Spleen (tissue), 11 donors: ENCODE measurements around the gene FRMD4A. TPM values are rescaled to one million over a fixed set of nuclear protein-coding genes. Genes with fewer than 3 reads are reported as not detected.
A peak's percentile ranks its signal among the peaks of the same experiment; 100 is the strongest.

Experiments
- DNase-seq: peaks from one replicate; pipeline ENCODE4 v3.0.0-alpha.2; 2020
- H3K27ac ChIP-seq, 8 donors: fragments of 200-600 bp; sonication (generic) in 7 of 8; 1 replicate in 4 of 8; 2 replicates in 4 of 8; pipeline versions ENCODE4 v1.5.0 to v1.8.0; 2016 to 2021; ENCODE audit warnings: inconsistent platforms in 4 of 8, mild to moderate bottlenecking in 4 of 8, moderate library complexity in 1 of 8
- H3K27me3 ChIP-seq, 7 donors: fragments of 200-600 bp; sonication (generic) in 6 of 7; replicated peaks in 1 of 7; 1 replicate in 4 of 7; 2 replicates in 3 of 7; pipeline versions ENCODE4 v1.5.0 to v1.8.0; 2016 to 2021; ENCODE audit warnings: inconsistent platforms in 3 of 7, mild to moderate bottlenecking in 1 of 7
- H3K36me3 ChIP-seq, 6 donors: fragments of 200-600 bp; sonication (generic) in 5 of 6; 1 replicate in 4 of 6; 2 replicates in 2 of 6; pipeline versions ENCODE4 v1.5.0 to v1.8.0; 2016 to 2021; ENCODE audit warnings: inconsistent platforms in 2 of 6
- H3K4me1 ChIP-seq, 6 donors: fragments of 200-600 bp; sonication (generic) in 5 of 6; 1 replicate in 3 of 6; 2 replicates in 3 of 6; pipeline versions ENCODE4 v1.5.0 to v1.8.0; 2016 to 2021; ENCODE audit warnings: inconsistent platforms in 3 of 6
- H3K4me3 ChIP-seq, 8 donors: fragments of 200-600 bp; sonication (generic) in 7 of 8; 1 replicate in 4 of 8; 2 replicates in 4 of 8; pipeline versions ENCODE4 v1.5.0 to v1.8.0; 2016 to 2021; ENCODE audit warnings: inconsistent platforms in 4 of 8, mild to moderate bottlenecking in 4 of 8, moderate library complexity in 2 of 8
- H3K9me3 ChIP-seq, 8 donors: fragments of 200-600 bp; sonication (generic) in 7 of 8; 1 replicate in 4 of 8; 2 replicates in 4 of 8; pipeline versions ENCODE4 v1.5.0 to v1.8.0; 2016 to 2021; ENCODE audit warnings: inconsistent platforms in 4 of 8
- POLR2A ChIP-seq, 3 donors: fragments of 450-650 bp; IDR thresholded peaks; one replicate each; pipeline ENCODE4 v1.5.1; 2017; ENCODE audit warnings: antibody characterized with exemption in 3 of 3, mild to moderate bottlenecking in 1 of 3
- POLR2AphosphoS5 ChIP-seq, 3 donors: sonication (generic); formaldehyde crosslinking; IDR thresholded peaks; one replicate each; pipeline ENCODE4 v1.5.1; 2017; ENCODE audit warnings: antibody characterized with exemption in 3 of 3
- WGBS, 5 donors: extraction: QIAGEN DNeasy Blood & Tissue Kit in 3 of 5; methylation state at CpG; one replicate each; pipeline versions ENCODE4 v1.1.5 to v1.1.7; 2013 to 2018; 5-methylcytosine and 5-hydroxymethylcytosine counted together
- intact Hi-C: fragments of 100-400 bp; cut with DNase I; formaldehyde crosslinking; loops from one replicate; pipeline ENCODE4 v1.15.0; 2023; ENCODE audit warnings: low total_unique reads
- polyA plus RNA-seq, 3 donors: library from polyadenylated mRNA; stranded (reverse); fragments of 200-250 nt; gene quantifications; one replicate each; pipeline ENCODE4 v1.2.1, GENCODE V29; 2013
- total RNA-seq, 7 donors: library from RNA; depleted of rRNA in 3 of 7; stranded (reverse); fragments of >200 nt in 3 of 7; fragmentation: NEBNext Ultra II Directional in 4 of 7; extraction: Animal tissue kit (Norgen Biotek cat#: 25700) in 4 of 7; gene quantifications; one replicate each; pipeline versions ENCODE4 v1.1.0 to v1.2.1, GENCODE V29; 2016 to 2021
- TF ChIP-seq, protein P1 (sequence below), 11 experiments: fragments of 200-600 bp in 7 of 11; fragments of 450-650 bp in 4 of 11; sonication (generic) in 4 of 11; IDR thresholded peaks in 8 of 11; conservative IDR thresholded peaks in 3 of 11; 1 replicate in 7 of 11; 2 replicates in 4 of 11; pipeline versions ENCODE4 v1.4.0 to v1.8.0; 2016 to 2021; ENCODE audit warnings: antibody characterized with exemption in 11 of 11, inconsistent platforms in 4 of 11, mild to moderate bottlenecking in 1 of 11
- donor health status: healthy with polysubstance abuse.
- donor health status: DM: no; HTN: no; CAD: no; lungs with moderate emphysema.
- donor health status: DM: no; HTN: no; CAD: no.
- donor health status: Bipolar disorder and iron deficiency.
- donor health status: healthy.
- donor health status: DM: no; HTN: no; CAD: no.
- donor health status: DM: yes; HTN: yes; CAD: no.

FRMD4A gene
- total and polyA plus RNA-seq, 10 donors, result 9.2 to 141 (median 80.5) TPM

GRCh38 chr10:14010101-14010558 lies 320.6 kb downstream of the FRMD4A start:
- Histone ChIP-seq H3K27me3 (peaks cover 0 to 29% (median 16%) of the 10 kb centered on the region in 7 donors), H3K9me3 (no peaks in the 10 kb centered on the region), H3K4me3 (peak overlapping the region in 2 of 8 donors; percentile 31 to 63), H3K27ac (peak overlapping the region in 7 of 8 donors; percentile 5 to 84 (median 61)), H3K36me3 (no peaks in the 10 kb centered on the region), H3K4me1 (peaks cover 5 to 36% (median 23%) of the 10 kb centered on the region in 6 donors)
- intact Hi-C loops, result no loop called here
- DNase-seq, result no peak
- TF ChIP-seq POLR2A (IDR thresholded peaks at IDR 0.05) (no peak), POLR2AphosphoS5 (IDR thresholded peaks at IDR 0.05) (no peak)
- TF ChIP-seq, protein P1, sequence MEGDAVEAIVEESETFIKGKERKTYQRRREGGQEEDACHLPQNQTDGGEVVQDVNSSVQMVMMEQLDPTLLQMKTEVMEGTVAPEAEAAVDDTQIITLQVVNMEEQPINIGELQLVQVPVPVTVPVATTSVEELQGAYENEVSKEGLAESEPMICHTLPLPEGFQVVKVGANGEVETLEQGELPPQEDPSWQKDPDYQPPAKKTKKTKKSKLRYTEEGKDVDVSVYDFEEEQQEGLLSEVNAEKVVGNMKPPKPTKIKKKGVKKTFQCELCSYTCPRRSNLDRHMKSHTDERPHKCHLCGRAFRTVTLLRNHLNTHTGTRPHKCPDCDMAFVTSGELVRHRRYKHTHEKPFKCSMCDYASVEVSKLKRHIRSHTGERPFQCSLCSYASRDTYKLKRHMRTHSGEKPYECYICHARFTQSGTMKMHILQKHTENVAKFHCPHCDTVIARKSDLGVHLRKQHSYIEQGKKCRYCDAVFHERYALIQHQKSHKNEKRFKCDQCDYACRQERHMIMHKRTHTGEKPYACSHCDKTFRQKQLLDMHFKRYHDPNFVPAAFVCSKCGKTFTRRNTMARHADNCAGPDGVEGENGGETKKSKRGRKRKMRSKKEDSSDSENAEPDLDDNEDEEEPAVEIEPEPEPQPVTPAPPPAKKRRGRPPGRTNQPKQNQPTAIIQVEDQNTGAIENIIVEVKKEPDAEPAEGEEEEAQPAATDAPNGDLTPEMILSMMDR (IDR thresholded peaks at IDR 0.05 in 8 of 11, conservative IDR thresholded peaks at IDR 0.05 in 3 of 11), result no peak
- WGBS, 5 donors, result 33 to 47% (median 40%) methylated on average over 5 of the region's 5 CpGs

GRCh38 chr10:14009371-14010100 lies 321.2 kb downstream of the FRMD4A start:
- no peak for DNase-seq
- 21 to 36% (median 30%) methylated on average over 24 of the region's 24 CpGs for WGBS, 5 donors
- H3K27me3 ChIP-seq, result peaks cover 0 to 29% (median 16%) of the 10 kb centered on the region in 7 donors
- TF ChIP-seq POLR2A (IDR thresholded peaks at IDR 0.05) (no peak), POLR2AphosphoS5 (IDR thresholded peaks at IDR 0.05) (peak; percentile 53 to 55 (median 54))
- H3K36me3 ChIP-seq, result no peaks in the 10 kb centered on the region
- H3K9me3 ChIP-seq, result no peaks in the 10 kb centered on the region
- peak overlapping the region in 7 of 8 donors; percentile 5 to 84 (median 61) for H3K27ac ChIP-seq
- intact Hi-C loops, result no loop called here
- peak overlapping the region in 6 of 8 donors; percentile 14 to 63 (median 22) for H3K4me3 ChIP-seq
- H3K4me1 ChIP-seq, result peaks cover 5 to 36% (median 23%) of the 10 kb centered on the region in 6 donors

DNA sequence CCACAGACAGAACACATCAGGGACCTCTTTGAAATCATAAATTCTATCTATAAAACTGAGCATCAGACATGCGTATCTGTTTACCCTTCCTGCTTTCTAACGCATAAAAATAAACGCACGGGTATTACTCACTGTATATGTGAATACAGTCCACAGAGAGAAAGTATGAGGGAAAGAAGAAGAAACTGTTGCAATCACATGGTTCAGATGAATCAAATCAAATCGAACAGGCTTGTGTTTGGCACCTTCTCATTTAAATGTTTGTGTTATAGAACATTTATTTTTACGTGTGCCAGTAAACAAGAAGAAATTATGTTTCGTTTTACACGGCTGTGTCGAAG lies 322.0 kb downstream of the FRMD4A start:
- Histone ChIP-seq H3K27me3 (peaks cover 0 to 29% (median 16%) of the 10 kb centered on the region in 7 donors), H3K27ac (peak overlapping the region in 5 of 8 donors; percentile 19 to 84 (median 68)), H3K4me1 (peaks cover 5 to 36% (median 23%) of the 10 kb centered on the region in 6 donors), H3K9me3 (no peaks in the 10 kb centered on the region), H3K4me3 (peak overlapping the region in 6 of 8 donors; percentile 10 to 63 (median 18)), H3K36me3 (no peaks in the 10 kb centered on the region)
- no peak for TF ChIP-seq POLR2AphosphoS5 (IDR thresholded peaks at IDR 0.05)
- no peak for TF ChIP-seq POLR2A (IDR thresholded peaks at IDR 0.05)
- TF ChIP-seq, protein P1 (IDR thresholded peaks at IDR 0.05 in 8 of 11, conservative IDR thresholded peaks at IDR 0.05 in 3 of 11), result no peak
- no peak for DNase-seq
- WGBS, 5 donors, result 61 to 73% (median 67%) methylated on average over 9 of the region's 9 CpGs
- intact Hi-C loops, result no loop called here

GRCh38 chr10:14004536-14004935 lies 326.2 kb downstream of the FRMD4A start:
- Histone ChIP-seq H3K27ac (no peak overlapping the region), H3K27me3 (peaks cover 0 to 23% (median 9%) of the 10 kb centered on the region in 7 donors), H3K4me3 (no peak overlapping the region), H3K9me3 (no peaks in the 10 kb centered on the region), H3K36me3 (no peaks in the 10 kb centered on the region), H3K4me1 (peaks cover 0 to 31% (median 12%) of the 10 kb centered on the region in 6 donors)
- TF ChIP-seq, protein P1 (IDR thresholded peaks at IDR 0.05 in 8 of 11, conservative IDR thresholded peaks at IDR 0.05 in 3 of 11), result no peak
- no peak for TF ChIP-seq POLR2A (IDR thresholded peaks at IDR 0.05)
- no peak for TF ChIP-seq POLR2AphosphoS5 (IDR thresholded peaks at IDR 0.05)
- 76 to 90% (median 84%) methylated on average over 4 of the region's 4 CpGs for WGBS, 5 donors
- intact Hi-C loops, result no loop called here
- no peak for DNase-seq
